ENCODE measurements around the gene SNURF. TPM values are rescaled to one million over a fixed set of nuclear protein-coding genes. Genes with fewer than 3 reads are reported as not detected.

Gene SNURF
- total and polyA plus RNA-seq, 9 of the 15 experiments (the other 6 are each of a cell fraction or from before 2014, with no cell fraction given) = 0.35 to 0.83 TPM; not detected in 7

DNA sequence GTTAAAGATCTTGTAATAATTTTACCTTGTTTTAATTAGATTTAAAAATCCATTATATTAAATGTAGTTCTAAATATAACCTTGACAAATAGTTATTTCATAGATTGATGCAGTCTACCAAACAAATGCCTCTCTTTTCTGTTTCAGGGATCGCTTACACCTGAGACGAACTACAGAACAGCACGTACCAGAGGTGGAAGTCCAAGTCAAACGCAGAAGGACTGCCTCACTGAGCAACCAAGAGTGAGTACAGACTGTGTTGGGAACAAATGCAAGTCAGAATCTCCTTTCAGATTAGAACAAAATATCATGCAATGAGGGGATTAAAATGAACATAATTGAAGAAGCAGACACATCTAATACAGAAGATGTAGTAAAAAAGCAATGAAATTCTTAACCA, 7.2 kb downstream of the SNURF start:
- FAIRE-seq (no peak), ATAC-seq (no peak), DNase-seq (ENCODE audit: extremely low read depth in 1 of 4, low spot score in 3 of 4) (no peak)
- BruUV-seq (replicated peaks) = no TSS peak
- 5% methylated on average over 4 of the region's 4 CpGs for WGBS (ENCODE audit: insufficient coverage, low coverage, missing lambda C conversion rate)
- Histone ChIP-seq H3K79me2 (ENCODE audit: control insufficient read depth, insufficient read depth, low read length) (no peaks in the 10 kb centered on the region), H3K27me3 (ENCODE audit: control insufficient read depth in 2 of 2, insufficient read depth in 2 of 2, low read length in 2 of 2) (no peaks in the 10 kb centered on the region), H4K20me1 (replicated peaks; ENCODE audit: control insufficient read depth, insufficient read depth, low read length) (no peaks in the 10 kb centered on the region), H3K4me1 (replicated peaks in 1 of 2; ENCODE audit: control insufficient read depth in 2 of 2, insufficient read depth in 2 of 2, low read length in 2 of 2) (no peaks in the 10 kb centered on the region), H3K27ac (ENCODE audit: extremely low read depth, low read depth, low read length) (no peak overlapping the region), H3K4me2 (ENCODE audit: insufficient read depth, low read length) (no peak overlapping the region), H3K9me1 (ENCODE audit: control insufficient read depth, insufficient read depth, low read length) (no peaks in the 10 kb centered on the region), H3K36me3 (ENCODE audit: control insufficient read depth, insufficient read depth, low read length) (no peaks in the 10 kb centered on the region), H3K9me3 (replicated peaks; ENCODE audit: control insufficient read depth, insufficient read depth, low read depth, low read length) (no peaks in the 10 kb centered on the region), H3K4me3 (no peak overlapping the region), H3K9ac (ENCODE audit: insufficient read depth in 1 of 2, low read depth in 2 of 2, low read length in 2 of 2) (no peak overlapping the region), H2AFZ (ENCODE audit: low read depth, low read length) (no peak overlapping the region)
- CTCF ChIA-PET (ENCODE audit: low intra/inter-chr PET ratio) = no interaction called here
- POLR2A ChIA-PET = no interaction called here
- intact Hi-C loops (cut with micrococcal nuclease) = no loop called here
- in situ Hi-C loops (cut with MboI) = no loop called here
- TF ChIP-seq, protein P1, sequence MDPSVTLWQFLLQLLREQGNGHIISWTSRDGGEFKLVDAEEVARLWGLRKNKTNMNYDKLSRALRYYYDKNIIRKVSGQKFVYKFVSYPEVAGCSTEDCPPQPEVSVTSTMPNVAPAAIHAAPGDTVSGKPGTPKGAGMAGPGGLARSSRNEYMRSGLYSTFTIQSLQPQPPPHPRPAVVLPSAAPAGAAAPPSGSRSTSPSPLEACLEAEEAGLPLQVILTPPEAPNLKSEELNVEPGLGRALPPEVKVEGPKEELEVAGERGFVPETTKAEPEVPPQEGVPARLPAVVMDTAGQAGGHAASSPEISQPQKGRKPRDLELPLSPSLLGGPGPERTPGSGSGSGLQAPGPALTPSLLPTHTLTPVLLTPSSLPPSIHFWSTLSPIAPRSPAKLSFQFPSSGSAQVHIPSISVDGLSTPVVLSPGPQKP (CRISPR knock-in tag; IDR thresholded peaks at IDR 0.05) = no peak
- TF ChIP-seq NCOR1 (IDR thresholded peaks at IDR 0.05) (no peak), BRD9 (IDR thresholded peaks at IDR 0.05; ENCODE audit: low read depth, partially characterized antibody) (no peak), MIER1 (IDR thresholded peaks at IDR 0.05; ENCODE audit: low read depth) (no peak), TCFL5 (CRISPR knock-in tag; conservative IDR thresholded peaks at IDR 0.05) (no peak)

DNA sequence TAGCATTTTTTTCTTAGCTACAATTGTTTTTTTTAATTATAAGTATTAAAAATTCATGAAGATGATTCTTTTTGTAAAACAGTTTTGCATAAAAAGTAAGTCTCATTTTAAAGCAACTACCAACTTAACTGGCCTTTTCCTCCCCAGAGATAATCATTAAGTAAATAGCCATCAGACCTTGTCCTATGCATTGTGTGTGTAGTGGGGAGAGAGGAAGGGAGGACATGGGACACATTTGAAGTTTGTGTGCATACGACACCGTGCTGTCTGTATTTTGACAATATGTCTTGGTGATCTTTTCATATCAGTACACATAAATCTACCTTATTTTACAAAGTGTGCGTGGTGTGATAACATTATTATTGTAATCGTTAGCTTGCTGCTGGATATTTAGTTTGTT, 8.1 kb downstream of the SNURF start:
- H3K79me2 ChIP-seq (ENCODE audit: control insufficient read depth, insufficient read depth, low read length) = no peaks in the 10 kb centered on the region

More for the DNA sequence above, 8.1 kb downstream of the SNURF start:
- Histone ChIP-seq H2AFZ (ENCODE audit: low read depth, low read length) (no peak overlapping the region), H3K4me2 (ENCODE audit: insufficient read depth, low read length) (no peak overlapping the region), H3K27me3 (ENCODE audit: control insufficient read depth in 2 of 2, insufficient read depth in 2 of 2, low read length in 2 of 2) (no peaks in the 10 kb centered on the region), H3K36me3 (ENCODE audit: control insufficient read depth, insufficient read depth, low read length) (no peaks in the 10 kb centered on the region), H3K9me3 (replicated peaks; ENCODE audit: control insufficient read depth, insufficient read depth, low read depth, low read length) (no peaks in the 10 kb centered on the region), H3K4me1 (replicated peaks in 1 of 2; ENCODE audit: control insufficient read depth in 2 of 2, insufficient read depth in 2 of 2, low read length in 2 of 2) (no peaks in the 10 kb centered on the region), H3K9ac (ENCODE audit: insufficient read depth in 1 of 2, low read depth in 2 of 2, low read length in 2 of 2) (no peak overlapping the region), H4K20me1 (replicated peaks; ENCODE audit: control insufficient read depth, insufficient read depth, low read length) (no peaks in the 10 kb centered on the region), H3K27ac (ENCODE audit: extremely low read depth, low read depth, low read length) (no peak overlapping the region), H3K9me1 (ENCODE audit: control insufficient read depth, insufficient read depth, low read length) (no peaks in the 10 kb centered on the region), H3K4me3 (no peak overlapping the region)
- intact Hi-C loops (cut with micrococcal nuclease) (no loop called here), in situ Hi-C loops (cut with MboI) (no loop called here)
- ChIA-PET POLR2A (no interaction called here), CTCF (ENCODE audit: low intra/inter-chr PET ratio) (no interaction called here)
- FAIRE-seq = no peak
- no peak for DNase-seq (ENCODE audit: extremely low read depth in 1 of 4, low spot score in 3 of 4)
- 2% methylated on average over 4 of the region's 4 CpGs for WGBS (ENCODE audit: insufficient coverage, low coverage, missing lambda C conversion rate)
- no peak for ATAC-seq
- TF ChIP-seq STAG1 (CRISPR knock-in tag; IDR thresholded peaks at IDR 0.05; ENCODE audit: borderline replicate concordance) (no peak), TCFL5 (CRISPR knock-in tag; conservative IDR thresholded peaks at IDR 0.05) (no peak)
- BruUV-seq (replicated peaks) = no TSS peak

Measured in K562 (cell line).